Body of pancreas (tissue), 4 donors: ENCODE data around the gene CWF19L2. TPM values are rescaled to one million over a fixed set of nuclear protein-coding genes. Genes with fewer than 3 reads are reported as not detected.

Experiments
- ATAC-seq: fragments of 150-250 bp; one replicate; pipeline ENCODE4 v1.9.1; 2016
- DNase-seq, 4 donors: peaks; one replicate each; pipeline ENCODE4 v3.0.0-alpha.2; 2019
- H3K27ac ChIP-seq, 4 donors: fragments of 200-600 bp; sonication (generic); 1 replicate in 3 of 4; 2 replicates in 1 of 4; pipeline versions ENCODE4 v1.5.1 to v1.6.1; 2016 to 2019; ENCODE audit warnings: mild to moderate bottlenecking in 1 of 4, mixed read lengths in 1 of 4, moderate library complexity in 1 of 4
- H3K27me3 ChIP-seq, 2 donors: fragments of 200-600 bp; sonication (generic); one replicate each; pipeline ENCODE4 v1.6.0; 2016; ENCODE audit warnings: mild to moderate bottlenecking in 1 of 2
- H3K36me3 ChIP-seq, 2 donors: fragments of 200-600 bp; sonication (generic); replicated peaks in 1 of 2; 2 replicates each; pipeline ENCODE4 v1.5.1; 2016; ENCODE audit warnings: low read depth in 2 of 2; ENCODE audit not compliant: insufficient read depth in 1 of 2
- H3K4me1 ChIP-seq: fragments of 200-600 bp; sonication (generic); one replicate; pipeline ENCODE4 v1.6.0; 2016
- H3K4me3 ChIP-seq, 2 donors: fragments of 200-600 bp; sonication (generic); 1 replicate in 1 of 2; 2 replicates in 1 of 2; pipeline ENCODE4 v1.5.1; 2016 to 2019
- H3K9me3 ChIP-seq, 3 donors: fragments of 200-600 bp; sonication (generic); 1 replicate in 2 of 3; 2 replicates in 1 of 3; pipeline ENCODE4 v1.5.1; 2016
- POLR2A ChIP-seq, 3 donors: fragments of 450-650 bp; IDR thresholded peaks; one replicate each; pipeline ENCODE4 v1.6.1; 2016; ENCODE audit warnings: antibody characterized with exemption in 3 of 3, mild to moderate bottlenecking in 2 of 3
- WGBS, 2 donors: methylation state at CpG; one replicate each; pipeline ENCODE4 v1.1.5; 2017; 5-methylcytosine and 5-hydroxymethylcytosine counted together
- intact Hi-C: fragments of 100-400 bp; cut with DNase I; formaldehyde crosslinking; loops from one replicate; pipeline ENCODE4 v1.15.1; 2023
- total RNA-seq, 2 donors: library from RNA; depleted of rRNA; stranded (reverse); fragments of >200 nt; gene quantifications; one replicate each; pipeline ENCODE4 v1.1.0, GENCODE V29; 2016
- TF ChIP-seq, protein P1 (sequence below), 7 experiments: fragments of 450-650 bp in 4 of 7; fragments of 200-600 bp in 3 of 7; sonication (generic) in 3 of 7; IDR thresholded peaks; one replicate each; pipeline ENCODE4 v1.5.1; 2016 to 2019; ENCODE audit warnings: antibody characterized with exemption in 7 of 7

CWF19L2 gene
- total RNA-seq, 2 donors from 2014 or later = 17.8 to 20.0 TPM

DNA sequence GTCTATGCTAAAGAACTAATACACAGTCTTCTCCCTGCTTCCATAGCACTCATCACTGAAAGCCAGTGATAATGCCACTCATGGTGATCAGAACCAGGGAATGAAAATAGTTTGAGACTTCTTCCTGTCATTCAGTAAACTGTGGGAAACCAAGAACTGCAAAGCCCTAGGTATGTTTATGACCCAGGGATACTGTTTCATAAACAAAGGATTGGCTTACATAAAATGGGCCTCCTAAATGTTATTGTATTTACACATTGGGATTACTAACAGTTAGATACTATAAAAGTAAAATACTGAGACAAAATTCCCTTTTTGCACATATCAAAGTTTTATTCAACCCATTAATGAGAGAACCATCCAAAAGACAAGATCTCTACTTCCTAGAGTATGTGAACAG lies 21.3 kb upstream of the CWF19L2 start:
- no peak for ATAC-seq
- intact Hi-C loops = no loop called here

DNA sequence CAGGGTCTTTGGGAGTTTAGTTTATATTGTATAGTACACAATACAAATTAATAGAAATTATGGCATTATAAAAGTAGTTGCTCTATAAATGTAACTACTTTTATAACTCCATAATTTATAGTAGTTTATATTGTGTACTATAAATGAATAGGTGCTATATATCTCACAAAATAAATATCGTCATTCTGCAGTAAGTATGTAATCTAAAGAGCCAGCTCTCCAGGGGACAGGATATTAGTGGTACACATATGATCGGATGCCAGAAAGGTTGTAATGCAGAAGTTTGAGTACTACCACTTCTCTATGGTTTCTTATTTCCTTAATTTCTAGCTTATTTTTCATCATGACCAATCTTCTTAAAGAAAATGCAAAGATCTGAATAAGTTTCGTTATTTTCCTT lies 20.2 kb upstream of the CWF19L2 start:
- H3K4me1 ChIP-seq = no peaks in the 10 kb centered on the region
- ATAC-seq (no peak), DNase-seq (no peak)
- H3K27ac ChIP-seq = no peak overlapping the region
- no peak overlapping the region for H3K4me3 ChIP-seq
- TF ChIP-seq POLR2A (IDR thresholded peaks at IDR 0.05) = no peak
- TF ChIP-seq, protein P1, sequence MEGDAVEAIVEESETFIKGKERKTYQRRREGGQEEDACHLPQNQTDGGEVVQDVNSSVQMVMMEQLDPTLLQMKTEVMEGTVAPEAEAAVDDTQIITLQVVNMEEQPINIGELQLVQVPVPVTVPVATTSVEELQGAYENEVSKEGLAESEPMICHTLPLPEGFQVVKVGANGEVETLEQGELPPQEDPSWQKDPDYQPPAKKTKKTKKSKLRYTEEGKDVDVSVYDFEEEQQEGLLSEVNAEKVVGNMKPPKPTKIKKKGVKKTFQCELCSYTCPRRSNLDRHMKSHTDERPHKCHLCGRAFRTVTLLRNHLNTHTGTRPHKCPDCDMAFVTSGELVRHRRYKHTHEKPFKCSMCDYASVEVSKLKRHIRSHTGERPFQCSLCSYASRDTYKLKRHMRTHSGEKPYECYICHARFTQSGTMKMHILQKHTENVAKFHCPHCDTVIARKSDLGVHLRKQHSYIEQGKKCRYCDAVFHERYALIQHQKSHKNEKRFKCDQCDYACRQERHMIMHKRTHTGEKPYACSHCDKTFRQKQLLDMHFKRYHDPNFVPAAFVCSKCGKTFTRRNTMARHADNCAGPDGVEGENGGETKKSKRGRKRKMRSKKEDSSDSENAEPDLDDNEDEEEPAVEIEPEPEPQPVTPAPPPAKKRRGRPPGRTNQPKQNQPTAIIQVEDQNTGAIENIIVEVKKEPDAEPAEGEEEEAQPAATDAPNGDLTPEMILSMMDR (IDR thresholded peaks at IDR 0.05) = no peak
- intact Hi-C loops = no loop called here
- H3K36me3 ChIP-seq = no peaks in the 10 kb centered on the region
- 77 to 78% methylated on average over 3 of the region's 3 CpGs for WGBS, 2 donors
- no peaks in the 10 kb centered on the region for H3K27me3 ChIP-seq
- no peaks in the 10 kb centered on the region for H3K9me3 ChIP-seq

More for the DNA sequence above, 21.3 kb upstream of the CWF19L2 start:
- Histone ChIP-seq H3K9me3 (no peaks in the 10 kb centered on the region), H3K36me3 (no peaks in the 10 kb centered on the region), H3K4me1 (no peaks in the 10 kb centered on the region), H3K27me3 (no peaks in the 10 kb centered on the region), H3K27ac (no peak overlapping the region), H3K4me3 (no peak overlapping the region)
- TF ChIP-seq, protein P1 (IDR thresholded peaks at IDR 0.05) = no peak
- TF ChIP-seq POLR2A (IDR thresholded peaks at IDR 0.05) = no peak
- no peak for DNase-seq

GRCh38 chr11:107473792-107474191 lies 16.2 kb upstream of the CWF19L2 start:
- H3K36me3 ChIP-seq = no peaks in the 10 kb centered on the region
- no peaks in the 10 kb centered on the region for H3K4me1 ChIP-seq
- 74 to 87% methylated on average over 3 of the region's 3 CpGs for WGBS, 2 donors
- TF ChIP-seq POLR2A (IDR thresholded peaks at IDR 0.05) = no peak
- TF ChIP-seq, protein P1 (IDR thresholded peaks at IDR 0.05) = no peak
- H3K27me3 ChIP-seq = no peaks in the 10 kb centered on the region
- no peaks in the 10 kb centered on the region for H3K9me3 ChIP-seq
- no peak overlapping the region for H3K4me3 ChIP-seq
- DNase-seq (no peak), ATAC-seq (no peak)
- no peak overlapping the region for H3K27ac ChIP-seq
- intact Hi-C loops = no loop called here

DNA sequence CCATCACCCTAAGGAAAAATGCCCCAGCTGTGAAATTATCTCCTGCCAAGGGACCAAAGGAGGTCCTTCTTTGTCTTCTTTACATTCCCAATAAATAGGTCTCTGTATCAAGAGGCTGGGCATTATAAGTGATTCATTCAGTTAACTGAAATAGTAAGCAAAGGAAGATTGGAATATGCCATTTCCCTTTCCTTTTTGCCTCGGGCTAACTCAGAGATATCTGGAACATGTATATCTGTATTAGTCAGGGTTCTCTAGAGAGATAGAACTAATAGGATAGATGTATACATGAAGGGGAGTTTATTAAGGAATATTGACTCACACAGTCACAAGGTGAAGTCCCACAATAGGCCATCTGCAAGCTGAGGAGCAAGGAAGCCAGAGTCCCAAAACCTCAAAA lies 15.3 kb upstream of the CWF19L2 start:
- TF ChIP-seq, protein P1 (IDR thresholded peaks at IDR 0.05) = no peak
- TF ChIP-seq POLR2A (IDR thresholded peaks at IDR 0.05) = no peak
- H3K27me3 ChIP-seq = no peaks in the 10 kb centered on the region
- ATAC-seq = no peak

DNA sequence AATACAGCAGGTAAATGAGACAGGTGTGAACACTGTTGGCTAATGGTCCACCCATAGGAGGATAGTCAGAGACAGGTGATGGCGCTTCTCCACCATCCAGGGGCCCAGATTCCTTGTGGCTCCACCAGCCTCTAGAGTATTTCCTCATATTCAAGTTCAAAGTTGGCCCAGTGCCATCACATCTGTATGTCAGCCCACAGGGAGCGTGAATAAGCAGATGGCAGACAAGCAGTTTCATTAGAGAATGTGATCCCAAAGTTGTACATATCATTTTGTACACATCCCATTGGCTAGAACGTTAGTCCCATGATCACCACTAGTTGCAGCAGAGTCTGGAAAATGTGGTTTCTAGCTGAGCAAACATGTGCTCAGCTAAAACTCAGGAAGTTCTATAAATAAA lies 11.0 kb upstream of the CWF19L2 start:
- TF ChIP-seq, protein P1 (IDR thresholded peaks at IDR 0.05) = no peak
- no peak for TF ChIP-seq POLR2A (IDR thresholded peaks at IDR 0.05)
- no peak overlapping the region for H3K4me3 ChIP-seq
- no peaks in the 10 kb centered on the region for H3K9me3 ChIP-seq
- no peaks in the 10 kb centered on the region for H3K4me1 ChIP-seq
- no peak for DNase-seq
- ATAC-seq = no peak
- peaks cover 0 to 4% of the 10 kb centered on the region in 2 donors for H3K27me3 ChIP-seq
- no peaks in the 10 kb centered on the region for H3K36me3 ChIP-seq
- intact Hi-C loops = no loop called here
- whole genome bisulfite sequencing, 2 donors = 45 to 56% methylated on average over 3 of the region's 3 CpGs
- H3K27ac ChIP-seq = no peak overlapping the region

More for the DNA sequence above, 15.3 kb upstream of the CWF19L2 start:
- Histone ChIP-seq H3K4me3 (no peak overlapping the region), H3K27ac (no peak overlapping the region), H3K9me3 (no peaks in the 10 kb centered on the region), H3K36me3 (no peaks in the 10 kb centered on the region), H3K4me1 (no peaks in the 10 kb centered on the region)
- intact Hi-C loops = no loop called here
- 42 to 57% methylated on average over 1 of the region's 1 CpG for WGBS, 2 donors
- no peak for DNase-seq
